ENCODE measurements around the gene ETV3L. TPM values are rescaled to one million over a fixed set of nuclear protein-coding genes. Genes with fewer than 3 reads are reported as not detected.
"Not testable (repeated sequence)": the region's sequence is repeated elsewhere in the genome, so short reads cannot be mapped to it uniquely, and the experiment has no call there.

The ETV3L gene
- total RNA-seq, 1 experiment from 2014 or later: not detected

DNA sequence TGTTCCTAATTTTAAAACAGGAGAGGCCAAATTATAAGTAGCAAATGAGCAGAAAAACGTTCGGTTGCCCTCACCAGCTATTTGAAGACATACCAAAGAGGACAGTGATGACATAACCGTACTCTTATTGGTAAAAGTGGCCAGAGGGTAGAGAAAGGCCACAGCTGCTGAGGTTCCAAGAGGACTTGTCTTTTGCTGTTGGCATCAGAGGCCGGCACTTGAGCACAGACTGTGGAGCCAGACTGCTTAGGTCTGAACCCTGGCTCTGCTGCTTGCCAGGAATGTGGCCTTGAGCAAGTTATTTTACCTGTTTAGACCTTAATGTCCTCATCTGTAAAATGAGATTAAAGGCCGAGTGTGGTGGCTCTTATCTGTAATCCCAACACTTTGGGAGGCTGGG, 14.9 kb downstream of the ETV3L start:
- no peak for DNase-seq (ENCODE audit: low read depth)

DNA sequence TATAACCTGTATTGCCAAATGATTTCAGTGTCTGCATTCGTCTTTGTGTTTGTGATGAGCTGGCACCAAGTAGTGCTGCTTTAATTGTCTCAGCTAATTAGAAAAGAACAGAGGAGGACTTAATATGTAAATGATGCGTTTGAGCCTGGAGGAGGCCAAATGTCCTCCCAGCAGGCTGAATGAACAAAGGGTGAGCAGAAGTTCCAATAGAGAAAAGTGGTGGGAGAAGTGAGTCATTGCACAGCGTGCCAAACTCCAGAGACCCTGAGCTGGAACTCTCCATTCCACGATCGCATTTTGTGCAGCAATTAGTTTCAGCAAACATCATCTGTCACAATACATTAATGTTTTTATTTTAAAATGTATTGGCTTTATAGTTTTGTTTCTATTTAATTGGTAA, 17.9 kb downstream of the ETV3L start:
- DNase-seq (ENCODE audit: low read depth): no peak

GRCh38 chr1:157080714-157081113, 18.9 kb downstream of the ETV3L start:
- no peak for DNase-seq (ENCODE audit: low read depth)

- DNase-seq (ENCODE audit: low read depth): no peak
Measured at GRCh38 chr1:157077394-157077793, 22.2 kb downstream of the ETV3L start.

GRCh38 chr1:157073944-157074685, 25.5 kb downstream of the ETV3L start:
- DNase-seq (ENCODE audit: low read depth): peak; percentile 32

GRCh38 chr1:157069601-157070000, 30.0 kb downstream of the ETV3L start:
- no peak for DNase-seq (ENCODE audit: low read depth)

DNA sequence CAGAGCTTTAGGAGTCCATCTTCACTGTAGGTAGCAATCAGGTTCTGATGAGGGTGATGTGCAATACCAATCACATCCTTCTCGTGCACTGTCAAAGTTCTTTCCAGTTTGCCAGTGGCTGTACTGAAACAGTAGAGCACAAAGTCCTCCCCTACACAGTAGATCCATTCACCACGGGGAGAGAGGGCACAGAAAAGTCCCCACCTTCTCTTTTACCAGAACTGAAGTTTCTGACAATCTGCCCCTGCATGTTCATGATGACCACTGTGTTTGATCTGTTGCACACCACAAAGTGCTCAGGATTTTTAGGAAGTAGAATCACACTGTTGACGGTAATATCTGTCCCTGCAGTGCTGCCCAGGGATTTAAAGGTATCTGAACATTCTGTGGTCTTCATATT, 40.4 kb downstream of the ETV3L start:
- DNase-seq (ENCODE audit: low read depth): not testable (repeated sequence)

GRCh38 chr1:157056269-157056668, 43.3 kb downstream of the ETV3L start:
- DNase-seq (ENCODE audit: low read depth): no peak

- not testable (repeated sequence) for DNase-seq (ENCODE audit: low read depth)
Measured at GRCh38 chr1:157055729-157056128, 43.9 kb downstream of the ETV3L start.

- no peak for DNase-seq (ENCODE audit: low read depth)
Measured at GRCh38 chr1:157050836-157051235, 48.8 kb downstream of the ETV3L start.

DNA sequence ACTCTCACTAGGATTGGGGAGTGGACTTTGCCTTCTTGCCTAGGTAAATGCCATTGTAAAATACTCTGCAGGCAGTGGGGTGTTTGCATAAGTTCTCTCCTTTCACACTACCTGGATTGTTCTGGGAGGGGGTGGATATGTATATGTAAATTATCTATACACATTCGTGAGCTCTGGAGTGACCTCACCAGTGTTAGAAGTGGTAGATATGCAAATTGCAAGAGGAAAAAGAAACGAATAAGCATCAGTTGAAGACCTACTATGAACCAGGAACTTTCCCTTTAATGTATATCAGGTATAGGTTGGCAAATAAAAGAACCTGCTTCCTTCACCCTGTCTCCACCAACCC, 52.6 kb downstream of the ETV3L start:
- DNase-seq (ENCODE audit: low read depth): no peak

- peak; percentile 83 for DNase-seq (ENCODE audit: low read depth)
Measured at GRCh38 chr1:157045250-157046218, 54.1 kb downstream of the ETV3L start, which contains the start of gene ARHGEF11. ARHGEF11 (minus strand) TSS chr1:157045742; CDS start chr1:157044330, 1,412 bp downstream.

GRCh38 chr1:157044326-157044725, 55.3 kb downstream of the ETV3L start:
- no peak for DNase-seq (ENCODE audit: low read depth)

GRCh38 chr1:157043685-157044084, 55.9 kb downstream of the ETV3L start:
- DNase-seq (ENCODE audit: low read depth): no peak

DNA sequence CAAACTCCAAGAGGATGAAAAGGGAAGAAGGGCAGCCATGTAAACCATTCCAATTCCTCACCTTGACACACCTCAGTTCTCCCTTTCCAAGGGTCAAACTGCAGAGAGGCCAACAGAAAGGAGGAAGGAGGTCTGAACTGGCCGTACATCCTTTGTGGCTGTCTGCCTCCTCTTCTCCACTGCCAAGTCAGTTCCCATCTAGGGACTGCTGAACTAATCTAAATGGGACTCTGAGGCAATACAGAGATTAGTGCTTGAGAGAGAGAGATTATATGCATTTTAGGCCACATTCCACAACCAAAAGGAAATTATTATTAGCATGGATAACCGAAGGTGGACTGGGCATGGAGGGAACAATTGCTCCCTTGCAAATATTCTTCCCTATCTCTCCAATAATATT, 56.8 kb downstream of the ETV3L start:
- no peak for DNase-seq (ENCODE audit: low read depth)

Other genes starting within 250 kb of the ETV3L start
- gene INSRR, start 240.7 kb downstream of the ETV3L start, total RNA-seq (2014; rRNA removed; shearing (Covaris generic)): not detected in 2 replicates
- gene NTRK1, start 238.9 kb downstream of the ETV3L start, total RNA-seq (2014; rRNA removed; shearing (Covaris generic)): 0.60 and 1.3 TPM in 2 replicates
- 4.1 and 5.2 TPM in 2 replicates for gene PEAR1, start 206.1 kb downstream of the ETV3L start, total RNA-seq (2014; rRNA removed; shearing (Covaris generic))
- gene LRRC71, start 179.2 kb downstream of the ETV3L start, total RNA-seq (2014; rRNA removed; shearing (Covaris generic)): not detected in 2 replicates
- 17.7 and 19.0 TPM in 2 replicates for gene ARHGEF11, start 54.1 kb downstream of the ETV3L start, total RNA-seq (2014; rRNA removed; shearing (Covaris generic))
- 8.7 and 12.0 TPM in 2 replicates for gene ETV3, start 38.6 kb upstream of the ETV3L start, total RNA-seq (2014; rRNA removed; shearing (Covaris generic))

Measured in HT1080 (cell line).